Stomach (tissue), 4 donors: ENCODE results near the gene GM2A.
"Not testable (repeated sequence)": the region's sequence is repeated elsewhere in the genome, so short reads cannot be mapped to it uniquely, and the experiment has no call there.

Experiments
- CTCF ChIP-seq, 7 experiments: fragments of 450-650 bp in 4 of 7; fragments of 200-600 bp in 3 of 7; sonication (generic) in 3 of 7; IDR thresholded peaks; one replicate each; pipeline ENCODE4 v1.5.1; 2016 to 2019; ENCODE audit warnings: antibody characterized with exemption in 7 of 7, control low read depth in 2 of 7, mild to moderate bottlenecking in 1 of 7
- POLR2A ChIP-seq, 4 donors: fragments of 450-650 bp; IDR thresholded peaks; one replicate each; pipeline ENCODE4 v1.6.1; 2016; ENCODE audit warnings: antibody characterized with exemption in 4 of 4, control low read depth in 2 of 4, mild to moderate bottlenecking in 1 of 4, moderate library complexity in 1 of 4
- POLR2AphosphoS5 ChIP-seq, 3 donors: sonication (generic); formaldehyde crosslinking; IDR thresholded peaks; one replicate each; pipeline ENCODE4 v1.6.1; 2016; ENCODE audit warnings: antibody characterized with exemption in 3 of 3

- TF ChIP-seq CTCF, POLR2AphosphoS5, POLR2A (IDR thresholded peaks at IDR 0.05): not testable (repeated sequence)
Measured at GRCh38 chr5:151240268-151240835, 12.6 kb upstream of the GM2A start.
